ENCODE data around the gene PHPT1. TPM values are rescaled to one million over a fixed set of nuclear protein-coding genes. Genes with fewer than 3 reads are reported as not detected.
A peak's percentile ranks its signal among the peaks of the same experiment; 100 is the strongest.

Gene PHPT1
- total and polyA plus RNA-seq, 12 donors, result 310 to 650 (median 336) TPM

DNA sequence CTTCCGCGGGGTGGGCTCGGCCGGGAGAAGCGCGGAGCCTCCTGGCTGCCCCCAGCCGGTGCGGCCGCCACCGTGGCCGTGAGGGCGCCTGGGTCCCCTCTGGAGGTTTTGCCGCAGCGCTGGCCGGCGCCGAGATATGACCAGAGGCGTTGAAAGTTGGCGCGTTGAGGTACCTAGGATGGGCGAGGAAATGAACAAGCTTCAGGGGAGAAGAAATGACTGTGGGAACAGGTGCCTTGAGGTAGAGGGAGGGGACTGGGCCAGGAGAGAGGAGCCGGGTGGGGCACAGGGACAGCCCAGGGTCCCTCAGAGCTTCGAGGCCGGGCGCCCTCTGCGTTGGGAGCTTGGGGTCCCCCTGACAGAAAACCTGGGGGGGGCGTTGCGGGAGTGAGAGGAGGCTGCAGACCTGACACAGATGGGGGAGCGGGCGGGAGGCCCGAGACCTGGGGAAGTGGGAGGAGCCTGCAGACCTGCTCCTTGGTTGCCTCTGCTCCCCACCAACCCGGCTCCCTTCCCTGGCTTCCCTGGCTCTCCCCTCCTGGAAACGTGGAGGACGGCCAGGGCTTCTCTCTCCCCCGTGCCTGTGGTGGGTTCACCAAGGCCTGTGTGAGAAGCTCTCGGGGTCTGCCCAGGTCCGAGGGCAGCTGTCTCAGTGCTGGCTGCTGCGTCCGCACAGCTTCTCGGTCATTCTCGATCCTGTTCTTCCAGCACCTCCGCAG is 27.2 kb upstream of the PHPT1 start:
- ATAC-seq (peak in 1 of 8 donors; percentile 7), DNase-seq (no peak)

DNA sequence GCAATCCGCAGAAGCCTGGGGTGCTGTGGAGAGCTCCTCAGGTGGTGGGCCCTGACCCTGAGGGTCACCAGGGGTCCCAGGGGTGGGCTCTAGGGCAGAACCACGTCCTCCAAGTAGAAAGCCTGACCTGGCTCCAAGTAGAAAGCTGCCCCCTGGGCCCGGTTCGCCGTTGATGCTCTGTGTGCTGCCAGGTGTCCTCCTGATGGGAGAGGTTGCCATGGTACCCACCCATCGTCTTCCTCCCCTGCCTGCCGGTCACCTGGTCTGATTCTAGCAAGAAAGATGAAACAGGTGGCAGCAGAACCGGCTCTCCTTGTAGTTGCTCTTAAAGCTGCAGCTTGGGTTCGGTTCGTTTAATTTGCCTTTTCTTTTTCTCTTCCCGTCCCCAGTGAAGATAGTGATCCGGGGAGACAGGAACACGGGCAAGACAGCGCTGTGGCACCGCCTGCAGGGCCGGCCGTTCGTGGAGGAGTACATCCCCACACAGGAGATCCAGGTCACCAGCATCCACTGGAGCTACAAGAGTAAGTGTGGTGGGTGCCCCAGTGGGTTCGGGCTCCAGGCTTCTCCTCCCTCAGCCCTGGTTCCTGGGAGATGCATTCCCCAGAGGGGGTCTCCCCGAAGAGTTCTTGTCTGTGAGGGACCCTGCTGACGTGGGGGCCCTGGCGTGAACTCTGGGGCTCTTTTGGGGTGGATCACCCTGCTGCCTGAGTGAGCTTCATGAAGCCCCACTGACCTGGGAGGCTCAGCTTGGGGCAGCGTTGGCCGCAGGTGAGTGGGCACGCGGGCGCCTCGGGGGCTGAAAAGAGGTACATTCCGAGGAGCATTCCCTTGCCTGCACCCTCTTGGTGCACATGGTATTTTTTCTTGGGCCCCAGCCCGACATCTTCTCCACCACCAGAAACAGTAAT is 25.8 kb upstream of the PHPT1 start:
- peaks cover 0 to 54% (median 13%) of the 10 kb centered on the region in 9 donors for H3K36me3 ChIP-seq
- H3K27me3 ChIP-seq, result no peaks in the 10 kb centered on the region
- DNase-seq, result no peak
- peaks cover 0 to 17% (median 8%) of the 10 kb centered on the region in 9 donors for H3K4me1 ChIP-seq
- H3K27ac ChIP-seq, result no peak overlapping the region
- TF ChIP-seq, protein P1, sequence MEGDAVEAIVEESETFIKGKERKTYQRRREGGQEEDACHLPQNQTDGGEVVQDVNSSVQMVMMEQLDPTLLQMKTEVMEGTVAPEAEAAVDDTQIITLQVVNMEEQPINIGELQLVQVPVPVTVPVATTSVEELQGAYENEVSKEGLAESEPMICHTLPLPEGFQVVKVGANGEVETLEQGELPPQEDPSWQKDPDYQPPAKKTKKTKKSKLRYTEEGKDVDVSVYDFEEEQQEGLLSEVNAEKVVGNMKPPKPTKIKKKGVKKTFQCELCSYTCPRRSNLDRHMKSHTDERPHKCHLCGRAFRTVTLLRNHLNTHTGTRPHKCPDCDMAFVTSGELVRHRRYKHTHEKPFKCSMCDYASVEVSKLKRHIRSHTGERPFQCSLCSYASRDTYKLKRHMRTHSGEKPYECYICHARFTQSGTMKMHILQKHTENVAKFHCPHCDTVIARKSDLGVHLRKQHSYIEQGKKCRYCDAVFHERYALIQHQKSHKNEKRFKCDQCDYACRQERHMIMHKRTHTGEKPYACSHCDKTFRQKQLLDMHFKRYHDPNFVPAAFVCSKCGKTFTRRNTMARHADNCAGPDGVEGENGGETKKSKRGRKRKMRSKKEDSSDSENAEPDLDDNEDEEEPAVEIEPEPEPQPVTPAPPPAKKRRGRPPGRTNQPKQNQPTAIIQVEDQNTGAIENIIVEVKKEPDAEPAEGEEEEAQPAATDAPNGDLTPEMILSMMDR (IDR thresholded peaks at IDR 0.05), result no peak
- ATAC-seq, result no peak
- intact Hi-C loops (cut with DNase I), result no loop called here
- H3K9me3 ChIP-seq, result no peaks in the 10 kb centered on the region
- H3K4me3 ChIP-seq, result no peak overlapping the region
- WGBS, 2 donors, result 89 to 91% methylated on average over 30 of the region's 30 CpGs

More for the DNA sequence above, 27.2 kb upstream of the PHPT1 start:
- Histone ChIP-seq H3K4me1 (peaks cover 0 to 17% (median 8%) of the 10 kb centered on the region in 9 donors), H3K9me3 (no peaks in the 10 kb centered on the region), H3K27me3 (no peaks in the 10 kb centered on the region), H3K36me3 (peaks cover 0 to 51% (median 6%) of the 10 kb centered on the region in 9 donors), H3K4me3 (peak overlapping the region in 9 of 10 donors; percentile 31 to 56 (median 48)), H3K27ac (peak overlapping the region in 5 of 10 donors; percentile 6 to 50 (median 31))
- TF ChIP-seq, protein P1 (IDR thresholded peaks at IDR 0.05), result no peak
- intact Hi-C loops (cut with DNase I), result no loop called here
- WGBS, 2 donors, result 55 to 65% methylated on average over 41 to 42 of the region's 42 CpGs

DNA sequence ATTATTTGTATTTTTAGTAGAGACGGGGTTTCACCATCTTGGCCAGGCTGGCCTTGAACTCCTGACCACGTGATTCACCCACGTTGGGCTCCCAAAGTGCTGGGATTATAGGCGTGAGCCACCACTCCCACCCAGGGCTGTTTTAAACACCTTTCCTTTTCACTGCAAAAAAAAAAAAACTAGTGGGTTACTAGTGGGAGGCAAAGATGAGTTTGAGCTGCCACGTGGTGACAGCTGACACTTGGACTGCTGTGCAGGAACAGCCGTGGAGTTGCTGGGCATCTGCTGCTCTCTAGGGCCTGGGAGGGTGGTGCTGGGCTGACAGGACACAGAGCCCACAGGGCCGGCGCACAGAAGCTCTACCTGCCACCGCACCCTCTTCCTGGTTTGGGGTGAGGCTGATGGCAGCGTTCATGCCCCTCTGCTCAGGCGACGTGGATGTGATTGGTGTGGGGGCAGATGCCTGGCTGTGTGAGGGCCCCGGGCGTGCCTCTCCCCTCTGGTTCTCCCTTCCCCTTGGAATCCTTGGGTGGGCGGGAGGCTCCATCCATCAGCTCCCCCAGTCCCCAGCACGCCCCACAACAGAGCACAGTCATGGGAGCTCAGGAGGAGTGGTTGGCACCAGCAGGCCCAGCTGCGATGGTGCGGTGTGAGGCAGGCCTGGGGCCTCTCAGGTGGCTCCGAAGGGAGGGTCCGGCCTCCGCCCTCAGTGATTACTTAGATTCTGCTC is 24.5 kb upstream of the PHPT1 start:
- intact Hi-C loops (cut with DNase I), result no loop called here
- Histone ChIP-seq H3K4me3 (no peak overlapping the region), H3K36me3 (peaks cover 0 to 65% (median 24%) of the 10 kb centered on the region in 9 donors), H3K27ac (no peak overlapping the region), H3K4me1 (peaks cover 0 to 17% (median 8%) of the 10 kb centered on the region in 9 donors), H3K9me3 (no peaks in the 10 kb centered on the region), H3K27me3 (no peaks in the 10 kb centered on the region)
- DNase-seq (no peak), ATAC-seq (no peak)
- TF ChIP-seq, protein P1 (IDR thresholded peaks at IDR 0.05), result no peak
- 90% methylated on average over 20 to 21 of the region's 21 CpGs for WGBS, 2 donors

Measured in heart right ventricle (tissue), 16 donors.